WERI-Rb-1 (cell line): ENCODE measurements around the gene SDC1.

ENCODE experiments used
- DNase-seq: peaks from one replicate; pipeline ENCODE4 v3.0.0-alpha.2; 2020
- H3K27ac ChIP-seq: fragments of 250-450 bp; sonication (Bioruptor Pico); 2 replicates; pipeline ENCODE4 v1.5.1; 2020; ENCODE audit warnings: mild to moderate bottlenecking, moderate library complexity
- H3K27me3 ChIP-seq: fragments of 250-450 bp; sonication (Bioruptor Pico); 2 replicates; pipeline ENCODE4 v1.5.1; 2021; ENCODE audit warnings: mild to moderate bottlenecking, low read depth, moderate library complexity; ENCODE audit not compliant: insufficient read depth, severe bottlenecking
- H3K36me3 ChIP-seq: fragments of 250-450 bp; sonication (Bioruptor Pico); 2 replicates; pipeline ENCODE4 v1.5.1; 2020; ENCODE audit warnings: mild to moderate bottlenecking, moderate library complexity
- H3K4me3 ChIP-seq: 2 replicates; pipeline ENCODE4 v1.5.1; 2011; ENCODE audit warnings: low read depth, mild to moderate bottlenecking, control low read depth, low read length
- H3K9me3 ChIP-seq: fragments of 250-450 bp; sonication (Bioruptor Pico); 2 replicates; pipeline ENCODE4 v1.5.1; 2021; ENCODE audit warnings: mild to moderate bottlenecking, moderate library complexity; ENCODE audit not compliant: severe bottlenecking
- TF ChIP-seq, protein P1 (sequence below): IDR thresholded peaks from 2 replicates; pipeline ENCODE4 v1.5.1; 2011; ENCODE audit warnings: low read depth, mild to moderate bottlenecking, control low read depth, inconsistent platforms, low read length

SDC1 gene

DNA sequence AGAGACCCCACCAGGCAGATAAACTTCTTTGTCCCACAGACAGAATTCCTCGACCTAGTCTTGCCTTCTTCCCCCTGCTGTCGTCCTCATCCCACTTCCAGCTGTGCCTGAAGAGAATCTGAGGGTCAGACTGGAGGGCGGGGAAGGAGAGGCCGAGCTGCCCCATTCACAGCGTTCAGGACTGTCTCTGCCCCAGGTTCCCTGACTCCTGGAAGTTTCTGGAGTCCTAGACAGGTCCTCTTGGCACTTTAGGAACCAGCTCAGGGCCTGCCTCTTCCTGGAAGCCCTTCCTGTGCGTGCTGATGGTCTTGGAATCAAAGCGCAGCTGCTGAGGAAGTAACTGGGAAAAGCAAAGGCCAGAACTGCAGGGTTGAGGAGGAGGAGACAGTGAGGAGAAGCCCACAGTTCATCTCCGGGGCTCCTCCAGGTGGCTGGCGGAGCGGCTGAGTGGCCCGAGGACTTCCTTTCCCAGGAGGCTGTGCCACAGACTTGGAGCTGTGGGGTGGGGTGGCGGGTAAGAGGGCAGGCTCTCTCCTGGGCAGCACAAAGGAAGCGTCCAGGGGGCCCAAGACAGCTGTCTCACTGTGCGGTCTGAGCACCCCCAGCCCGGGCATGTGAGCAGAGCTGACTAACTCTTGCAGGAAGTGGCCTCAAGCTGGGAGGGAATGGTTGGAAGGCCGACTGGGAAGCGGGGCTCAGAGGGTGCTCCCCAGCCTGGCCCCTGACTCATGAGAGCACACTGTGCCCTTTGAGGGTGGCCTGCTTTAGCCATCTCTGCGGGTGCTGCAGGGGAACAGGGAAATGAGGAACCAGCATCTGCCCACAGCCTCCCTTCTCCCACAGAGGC is 39.5 kb downstream of the SDC1 start:
- no peaks in the 10 kb centered on the region for H3K9me3 ChIP-seq
- no peak overlapping the region for H3K27ac ChIP-seq
- peak; percentile 48 for DNase-seq
- no peak overlapping the region for H3K4me3 ChIP-seq
- H3K27me3 ChIP-seq: no peaks in the 10 kb centered on the region
- H3K36me3 ChIP-seq: no peaks in the 10 kb centered on the region
- TF ChIP-seq, protein P1, sequence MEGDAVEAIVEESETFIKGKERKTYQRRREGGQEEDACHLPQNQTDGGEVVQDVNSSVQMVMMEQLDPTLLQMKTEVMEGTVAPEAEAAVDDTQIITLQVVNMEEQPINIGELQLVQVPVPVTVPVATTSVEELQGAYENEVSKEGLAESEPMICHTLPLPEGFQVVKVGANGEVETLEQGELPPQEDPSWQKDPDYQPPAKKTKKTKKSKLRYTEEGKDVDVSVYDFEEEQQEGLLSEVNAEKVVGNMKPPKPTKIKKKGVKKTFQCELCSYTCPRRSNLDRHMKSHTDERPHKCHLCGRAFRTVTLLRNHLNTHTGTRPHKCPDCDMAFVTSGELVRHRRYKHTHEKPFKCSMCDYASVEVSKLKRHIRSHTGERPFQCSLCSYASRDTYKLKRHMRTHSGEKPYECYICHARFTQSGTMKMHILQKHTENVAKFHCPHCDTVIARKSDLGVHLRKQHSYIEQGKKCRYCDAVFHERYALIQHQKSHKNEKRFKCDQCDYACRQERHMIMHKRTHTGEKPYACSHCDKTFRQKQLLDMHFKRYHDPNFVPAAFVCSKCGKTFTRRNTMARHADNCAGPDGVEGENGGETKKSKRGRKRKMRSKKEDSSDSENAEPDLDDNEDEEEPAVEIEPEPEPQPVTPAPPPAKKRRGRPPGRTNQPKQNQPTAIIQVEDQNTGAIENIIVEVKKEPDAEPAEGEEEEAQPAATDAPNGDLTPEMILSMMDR: no peak

DNA sequence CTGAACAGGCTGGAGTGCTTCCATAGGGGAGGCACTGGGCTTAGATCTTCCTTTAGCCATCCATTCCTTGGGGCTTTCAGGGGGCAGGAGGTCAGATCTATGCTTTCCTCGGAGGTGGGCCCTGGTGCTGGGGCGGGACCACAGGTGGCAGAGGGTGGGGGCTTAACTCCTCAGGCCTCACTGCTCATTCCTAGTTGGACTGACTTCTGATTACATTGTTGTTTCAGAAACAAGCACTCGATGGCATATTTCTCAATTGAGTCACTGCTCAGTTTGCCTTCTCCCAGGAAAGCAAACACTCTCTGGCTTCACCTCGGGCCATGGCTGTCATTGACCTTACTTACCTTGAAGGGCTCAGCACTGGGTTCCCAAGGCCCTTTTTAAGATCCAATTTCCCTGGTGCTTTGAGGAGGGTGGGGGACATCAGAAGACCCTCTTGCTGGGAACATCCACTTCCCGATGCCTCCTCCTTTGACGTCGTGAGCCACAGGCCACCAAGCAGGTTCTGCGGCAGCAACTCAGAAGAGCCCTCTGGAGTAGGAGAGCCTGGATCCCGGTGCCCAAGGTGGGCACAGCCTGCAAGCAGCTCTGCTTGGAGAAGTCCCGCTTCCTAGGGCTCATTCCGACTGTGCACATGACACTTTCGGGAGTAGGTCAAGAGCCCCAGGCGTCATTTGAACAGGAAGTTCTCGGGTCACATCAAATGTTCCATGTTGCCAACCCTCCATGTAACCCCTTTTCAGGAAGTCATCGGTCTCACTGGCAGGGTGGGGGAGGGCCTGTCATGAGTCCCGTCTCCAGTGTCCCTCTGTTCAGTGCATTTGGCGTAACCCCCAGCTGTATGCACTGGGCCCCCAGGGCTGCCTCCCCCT is 40.6 kb downstream of the SDC1 start:
- Histone ChIP-seq H3K36me3 (no peaks in the 10 kb centered on the region), H3K27me3 (no peaks in the 10 kb centered on the region), H3K4me3 (no peak overlapping the region), H3K9me3 (no peaks in the 10 kb centered on the region), H3K27ac (no peak overlapping the region)
- TF ChIP-seq, protein P1: no peak
- no peak for DNase-seq

DNA sequence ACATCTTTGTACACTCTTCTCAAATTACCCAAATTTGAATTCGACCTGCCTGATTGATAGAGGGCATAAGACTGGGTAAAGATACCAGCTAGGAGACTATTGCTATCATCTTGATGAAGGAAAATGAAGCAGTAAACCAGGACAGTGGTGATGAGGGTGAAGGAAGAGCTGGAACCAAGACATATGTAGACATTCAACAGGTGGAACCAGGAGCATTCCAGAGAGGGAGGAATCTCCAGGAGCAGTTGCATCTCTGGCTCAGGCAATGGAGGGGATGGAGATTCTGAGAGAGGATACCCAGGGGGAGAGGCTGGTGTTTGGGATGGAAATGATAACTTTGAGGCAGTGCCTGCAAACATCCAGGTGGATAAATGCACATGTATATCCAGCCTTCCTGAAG is 41.6 kb downstream of the SDC1 start:
- TF ChIP-seq, protein P1: no peak
- Histone ChIP-seq H3K27ac (no peak overlapping the region), H3K36me3 (no peaks in the 10 kb centered on the region), H3K9me3 (no peaks in the 10 kb centered on the region), H3K4me3 (no peak overlapping the region), H3K27me3 (no peaks in the 10 kb centered on the region)
- no peak for DNase-seq

DNA sequence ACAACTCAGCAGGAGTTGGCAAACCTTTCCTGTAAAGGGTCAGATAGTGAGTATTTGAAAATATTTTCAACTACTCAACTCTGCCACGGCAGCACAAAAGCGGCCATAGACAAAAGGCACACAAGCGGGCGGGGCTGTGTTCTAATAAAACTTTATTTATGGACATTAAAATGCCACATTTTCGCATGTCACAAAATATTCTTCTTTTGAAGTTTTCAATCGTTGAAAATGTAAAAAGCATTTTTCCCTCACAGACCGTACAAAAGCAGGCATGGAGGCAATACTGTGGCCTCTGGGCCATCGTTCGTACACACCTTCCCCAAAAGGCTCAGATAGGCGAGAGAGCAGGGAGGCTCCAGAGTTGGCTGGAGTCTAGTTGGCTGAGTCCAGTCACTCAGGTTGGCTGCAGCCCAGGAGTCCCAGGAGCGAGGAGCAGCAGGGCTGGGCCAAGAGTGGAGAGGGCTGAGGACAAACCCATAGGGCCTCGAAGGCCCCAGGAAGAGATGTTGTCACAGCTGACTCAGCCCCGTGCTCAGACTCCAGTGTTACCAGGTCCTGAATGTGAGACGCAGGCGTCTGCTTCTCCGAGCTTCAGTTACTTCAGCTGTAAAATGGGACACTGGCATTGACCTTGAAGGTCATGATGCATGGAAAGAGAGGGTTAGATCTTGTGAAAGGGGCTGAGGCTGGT is 42.5 kb downstream of the SDC1 start:
- no peak for DNase-seq
- TF ChIP-seq, protein P1: no peak
- Histone ChIP-seq H3K27ac (no peak overlapping the region), H3K9me3 (no peaks in the 10 kb centered on the region), H3K4me3 (no peak overlapping the region), H3K36me3 (no peaks in the 10 kb centered on the region), H3K27me3 (no peaks in the 10 kb centered on the region)

DNA sequence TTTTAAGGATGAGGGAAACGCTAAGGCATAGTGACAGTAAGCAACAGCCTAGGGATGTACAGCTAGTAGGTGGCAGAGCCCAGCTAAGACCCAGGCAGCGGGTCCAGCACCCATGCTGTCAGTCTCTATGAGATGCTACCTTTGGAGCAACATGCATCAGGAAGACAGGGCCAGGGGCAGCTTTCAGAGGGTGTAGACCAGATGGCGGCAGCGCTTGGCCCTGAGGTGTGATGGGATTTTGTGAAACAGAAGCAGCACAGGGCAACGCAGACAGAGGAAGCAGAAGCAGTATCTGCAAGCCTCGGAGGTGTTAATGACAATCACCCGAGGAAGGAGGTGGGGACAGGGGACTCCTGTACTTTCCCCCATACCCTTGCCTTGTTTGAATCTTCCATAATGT is 43.2 kb downstream of the SDC1 start:
- H3K36me3 ChIP-seq: no peaks in the 10 kb centered on the region
- H3K27me3 ChIP-seq: no peaks in the 10 kb centered on the region
- TF ChIP-seq, protein P1: no peak
- H3K27ac ChIP-seq: no peak overlapping the region
- no peak for DNase-seq
- H3K4me3 ChIP-seq: no peak overlapping the region
- H3K9me3 ChIP-seq: no peaks in the 10 kb centered on the region
